GM18511 (cell line): ENCODE results near the gene ZFP14.

Experiments
- ATAC-seq: cut with Tn5 transposase; IDR thresholded peaks from one replicate; pipeline ENCODE4 v1.9.1; 2021; ENCODE audit warnings: mild to moderate bottlenecking, moderate library complexity; ENCODE audit not compliant: unreplicated experiment

Gene ZFP14

GRCh38 chr19:36378625-36379509 lies at the start of gene ZFP14:
Gene ZFP14, minus strand, starts transcription at chr19:36379201. Its CDS starts 11,309 bp downstream, at chr19:36367892.
- peak; percentile 98 for ATAC-seq

- no peak for ATAC-seq
These were observed 44.9 kb upstream of the ZFP14 start for GRCh38 chr19:36423925-36424324.

- no peak for ATAC-seq
These were observed 42.9 kb upstream of the ZFP14 start for GRCh38 chr19:36421749-36422481.

GRCh38 chr19:36420961-36421748 lies 42.2 kb upstream of the ZFP14 start:
- ATAC-seq, result no peak

GRCh38 chr19:36418287-36419001 lies 39.4 kb upstream of the ZFP14 start, which contains the start of gene ZFP82:
Gene ZFP82, minus strand, starts transcription at chr19:36418644. Its CDS starts 8,855 bp downstream, at chr19:36409789.
- peak; percentile 90 for ATAC-seq

GRCh38 chr19:36417752-36418286 lies 38.8 kb upstream of the ZFP14 start:
- no peak for ATAC-seq

- ATAC-seq, result no peak
These were observed 30.8 kb upstream of the ZFP14 start for GRCh38 chr19:36409841-36410240.

GRCh38 chr19:36408101-36408500 lies 29.1 kb upstream of the ZFP14 start:
- ATAC-seq, result no peak

GRCh38 chr19:36404498-36404897 lies 25.5 kb upstream of the ZFP14 start:
- no peak for ATAC-seq

- ATAC-seq, result no peak
These were observed 22.5 kb upstream of the ZFP14 start for GRCh38 chr19:36401475-36401874.

- no peak for ATAC-seq
These were observed 19.6 kb upstream of the ZFP14 start for GRCh38 chr19:36398571-36398970.

- no peak for ATAC-seq
These were observed 14.1 kb upstream of the ZFP14 start for GRCh38 chr19:36392916-36393673.

- ATAC-seq, result no peak
These were observed 464 bp upstream of the ZFP14 start for GRCh38 chr19:36379510-36379819.

- no peak for ATAC-seq
These were observed 1.3 kb downstream of the ZFP14 start for GRCh38 chr19:36377541-36378178.

- ATAC-seq, result no peak
These were observed 5.3 kb downstream of the ZFP14 start for GRCh38 chr19:36373638-36374156.

GRCh38 chr19:36371886-36372285 lies 7.1 kb downstream of the ZFP14 start:
- no peak for ATAC-seq

- no peak for ATAC-seq
These were observed 15.2 kb downstream of the ZFP14 start for GRCh38 chr19:36363845-36364244.

- no peak for ATAC-seq
These were observed 38.1 kb downstream of the ZFP14 start for GRCh38 chr19:36340786-36341372.
